HG03432 (cell line): ENCODE measurements around the gene SMARCA4.
"Not testable (repeated sequence)": the region's sequence is repeated elsewhere in the genome, so short reads cannot be mapped to it uniquely, and the experiment has no call there.

Experiments
- ATAC-seq: cut with Tn5 transposase; IDR thresholded peaks from one replicate; pipeline ENCODE4 v1.9.1; 2021; ENCODE audit warnings: mild to moderate bottlenecking, moderate library complexity; ENCODE audit not compliant: unreplicated experiment

The SMARCA4 gene

GRCh38 chr19:10928563-10929401 lies 32.0 kb upstream of the SMARCA4 start, which contains the start of the genes TIMM29 and YIPF2:
TIMM29 (plus strand) TSS chr19:10928811; CDS start chr19:10928823, 12 bp downstream.
YIPF2 (minus strand) TSS chr19:10928639; CDS start chr19:10928410, 229 bp downstream.
- peak; percentile 73 for ATAC-seq

DNA sequence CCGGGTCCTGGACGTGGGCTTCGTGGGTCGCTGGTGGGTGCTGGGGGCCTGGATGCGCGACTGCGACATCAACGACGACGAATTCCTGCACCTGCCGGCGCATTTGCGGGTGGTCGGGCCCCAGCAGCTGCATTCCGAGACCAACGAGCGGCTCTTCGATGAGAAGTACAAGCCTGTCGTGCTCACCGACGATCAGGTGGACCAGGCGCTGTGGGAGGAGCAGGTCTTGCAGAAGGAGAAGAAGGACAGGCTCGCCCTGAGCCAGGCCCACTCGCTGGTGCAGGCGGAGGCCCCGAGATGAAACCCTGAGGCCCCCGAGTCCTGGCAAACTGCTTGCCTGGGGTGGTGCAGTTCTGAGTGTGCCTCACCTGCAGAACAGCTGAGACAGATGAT lies 31.4 kb upstream of the SMARCA4 start:
- no peak for ATAC-seq

DNA sequence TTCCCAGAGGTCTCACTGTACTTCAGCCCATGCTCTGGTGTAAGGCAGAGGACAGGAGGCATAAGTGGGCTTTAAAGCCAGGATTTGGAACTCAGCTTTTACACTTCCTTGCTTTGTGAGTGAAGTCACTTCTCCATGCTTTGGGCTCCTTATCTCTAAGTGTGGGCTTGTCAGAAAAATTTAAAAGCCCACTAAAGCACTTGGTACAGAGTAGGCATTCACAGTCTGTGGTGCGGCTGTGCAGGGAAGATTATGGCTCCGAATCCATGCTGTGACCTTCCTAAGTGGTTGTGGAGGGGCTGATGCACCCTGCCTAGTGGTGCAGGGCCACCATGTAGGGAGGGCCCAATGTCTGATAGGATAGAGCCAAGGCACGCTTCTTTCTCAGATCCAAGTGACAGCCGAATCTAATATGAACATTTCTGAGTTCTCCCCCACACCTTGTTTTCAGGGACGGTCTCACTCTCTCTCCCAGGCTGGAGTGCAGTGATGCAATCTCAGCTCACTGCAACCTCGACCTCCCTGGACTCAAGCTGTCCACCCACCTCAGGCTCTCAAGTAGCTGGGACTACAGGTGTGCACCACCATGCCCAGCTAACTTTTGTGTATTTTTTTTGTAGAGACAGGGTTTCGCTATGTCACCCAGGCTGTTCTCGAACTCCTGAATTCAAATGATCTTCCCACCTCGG lies 25.3 kb upstream of the SMARCA4 start:
- no peak for ATAC-seq

- no peak for ATAC-seq
These were observed 24.2 kb upstream of the SMARCA4 start for GRCh38 chr19:10936661-10937084.

DNA sequence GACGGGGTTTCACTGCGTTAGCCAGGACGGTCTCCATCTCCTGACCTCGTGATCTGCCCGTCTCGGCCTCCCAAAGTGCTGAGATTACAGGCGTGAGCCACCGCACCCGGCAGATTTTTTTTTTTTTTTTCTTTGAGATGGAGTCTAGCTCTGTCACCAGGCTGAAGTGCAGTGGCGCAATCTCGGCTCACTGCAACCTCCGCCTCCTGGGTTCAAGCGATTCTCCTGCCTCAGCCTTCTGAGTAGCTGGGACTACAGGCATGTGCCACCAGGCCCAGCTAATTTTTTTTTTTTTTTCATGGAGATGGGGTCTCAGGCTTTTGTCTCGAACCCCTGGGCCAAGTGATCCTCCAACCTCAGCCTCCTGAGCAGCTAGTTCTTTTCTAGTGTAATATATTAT lies 19.2 kb upstream of the SMARCA4 start:
- not testable (repeated sequence) for ATAC-seq

GRCh38 chr19:10943412-10943811 lies 17.4 kb upstream of the SMARCA4 start:
- ATAC-seq, result not testable (repeated sequence)

DNA sequence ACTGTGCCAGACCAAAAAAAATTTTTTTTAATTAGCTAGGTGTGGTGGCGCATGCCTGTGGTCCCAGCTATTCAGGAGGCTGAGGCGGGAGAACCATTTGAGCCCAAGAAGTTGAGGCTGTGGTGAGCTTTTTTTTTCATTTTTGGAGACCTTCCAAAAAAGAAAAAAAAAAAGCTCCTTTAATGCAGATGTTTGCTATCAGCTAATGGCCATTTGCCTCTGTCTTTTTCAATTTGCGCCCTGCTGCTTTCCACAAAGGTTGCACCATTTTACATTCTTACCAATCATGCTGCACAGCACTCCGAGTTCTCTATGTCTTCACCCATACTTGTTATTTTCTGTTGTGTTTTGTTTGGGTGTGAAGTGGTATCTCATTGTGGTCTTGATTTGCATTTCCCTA lies 15.6 kb upstream of the SMARCA4 start:
- no peak for ATAC-seq

DNA sequence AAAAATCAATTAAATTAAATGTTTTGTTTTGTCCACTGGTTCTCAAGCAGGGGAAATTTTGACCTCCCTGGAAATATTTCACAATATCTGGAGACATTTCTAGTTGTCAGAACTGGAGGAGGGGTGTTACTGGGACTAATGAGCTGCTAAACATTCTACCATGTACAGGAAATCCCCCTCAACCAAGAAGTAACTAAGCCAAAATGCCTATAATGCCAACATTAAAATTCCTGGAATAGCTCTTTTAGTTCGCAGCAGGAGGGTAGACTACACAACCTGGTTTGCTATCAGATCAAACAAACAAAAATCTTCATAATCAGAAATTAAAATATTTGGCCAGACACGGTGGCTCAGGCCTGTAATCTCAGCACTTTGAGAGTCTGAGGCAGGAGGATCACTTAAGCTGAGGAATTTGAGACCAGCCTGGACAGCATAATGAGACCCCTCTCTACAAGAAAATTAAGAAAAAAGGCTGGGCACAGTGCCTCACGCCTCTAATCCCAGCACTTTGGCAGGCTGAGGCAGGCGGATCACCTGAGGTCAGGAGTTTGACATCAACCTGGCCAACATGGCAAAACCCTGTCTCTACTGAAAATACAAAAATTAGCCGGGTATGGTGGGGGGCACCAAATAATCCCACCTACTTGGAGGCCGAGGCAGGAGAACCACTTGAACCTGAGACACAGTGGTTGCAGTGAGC lies 13.7 kb upstream of the SMARCA4 start:
- ATAC-seq, result no peak

GRCh38 chr19:10952809-10953208 lies 8.0 kb upstream of the SMARCA4 start:
- ATAC-seq, result no peak

GRCh38 chr19:10959277-10959968 lies 1.4 kb upstream of the SMARCA4 start:
- ATAC-seq, result not testable (repeated sequence)

DNA sequence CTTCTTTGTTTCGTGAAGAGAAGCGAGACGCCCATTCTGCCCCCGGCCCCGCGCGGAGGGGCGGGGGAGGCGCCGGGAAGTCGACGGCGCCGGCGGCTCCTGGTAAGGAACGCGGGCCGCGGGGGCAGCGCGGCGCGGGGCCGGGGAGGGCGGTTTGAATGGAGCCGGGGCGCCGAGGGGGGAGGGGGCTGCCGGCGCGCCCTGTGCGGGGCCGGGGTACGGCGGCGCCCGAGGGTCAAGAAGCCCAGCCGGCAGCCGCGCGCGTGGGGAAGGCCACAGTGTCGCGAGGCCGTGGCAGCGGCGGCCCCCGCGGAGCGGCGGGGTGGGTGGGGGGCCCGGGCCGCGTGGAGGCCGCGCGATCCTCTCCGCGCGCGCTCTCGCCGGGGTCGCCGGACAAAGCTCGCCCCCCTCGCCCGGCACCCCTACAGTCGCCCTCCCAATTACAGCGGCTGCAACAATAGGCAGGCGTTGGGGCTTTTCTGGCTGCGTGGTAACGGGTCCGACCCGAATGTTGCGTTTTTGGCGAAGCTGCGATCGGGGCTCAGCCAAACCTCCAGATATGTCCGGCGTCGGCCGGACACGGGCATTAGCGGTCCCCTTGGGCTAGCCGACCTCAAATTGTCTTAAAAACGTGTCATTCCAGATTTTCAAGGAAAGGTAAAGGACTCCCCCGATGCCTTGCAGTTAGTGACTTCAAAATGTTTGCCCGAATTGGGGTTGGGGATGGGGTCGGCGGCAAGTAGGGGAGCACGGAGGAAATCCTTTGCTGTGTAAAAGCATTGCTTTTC lies 437 bp downstream of the SMARCA4 start:
- peak; percentile 47 for ATAC-seq

DNA sequence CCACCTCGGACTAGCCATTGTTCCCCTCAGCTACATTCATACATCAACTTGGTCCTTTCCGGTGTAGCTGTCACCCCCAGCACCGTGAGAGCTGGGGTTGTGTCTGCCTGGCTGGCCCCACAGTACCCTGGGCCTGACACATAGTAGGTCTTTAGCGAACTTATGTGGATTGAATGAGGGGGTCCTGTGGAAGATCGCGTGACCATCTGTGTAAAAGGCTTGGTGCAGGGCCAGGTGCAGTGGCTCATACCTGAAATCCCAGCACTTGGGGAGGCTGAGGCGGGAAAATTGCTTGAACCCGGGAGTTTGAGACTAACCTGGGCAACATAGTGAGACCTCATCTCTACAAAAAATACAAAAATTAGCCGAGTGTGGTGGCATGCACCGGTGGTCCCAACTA lies 2.0 kb downstream of the SMARCA4 start:
- no peak for ATAC-seq

- no peak for ATAC-seq
These were observed 3.0 kb downstream of the SMARCA4 start for GRCh38 chr19:10963865-10964264.

- ATAC-seq, result no peak
These were observed 4.1 kb downstream of the SMARCA4 start for GRCh38 chr19:10964903-10965302.

DNA sequence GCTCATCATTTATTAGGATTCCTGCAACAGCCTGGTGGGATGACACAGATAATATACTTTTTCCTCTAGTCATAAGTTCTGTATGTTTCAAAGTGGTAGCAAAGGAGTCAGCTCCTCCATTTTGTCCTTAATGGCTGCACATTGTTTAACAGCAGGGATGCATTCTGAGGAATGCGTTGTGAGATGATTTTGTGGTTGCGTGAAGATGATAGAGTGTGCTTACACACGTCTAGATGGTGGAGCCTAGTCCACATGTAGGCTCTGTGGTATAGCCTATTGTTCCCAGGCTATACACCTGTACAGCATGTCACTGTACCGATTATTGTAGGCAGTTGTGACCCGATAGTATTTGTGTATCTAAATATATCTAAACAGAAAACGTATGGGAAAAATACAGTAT lies 4.6 kb downstream of the SMARCA4 start:
- ATAC-seq, result no peak

- ATAC-seq, result no peak
These were observed 6.0 kb downstream of the SMARCA4 start for GRCh38 chr19:10966809-10967208.

- ATAC-seq, result no peak
These were observed 7.8 kb downstream of the SMARCA4 start for GRCh38 chr19:10968527-10969135.

DNA sequence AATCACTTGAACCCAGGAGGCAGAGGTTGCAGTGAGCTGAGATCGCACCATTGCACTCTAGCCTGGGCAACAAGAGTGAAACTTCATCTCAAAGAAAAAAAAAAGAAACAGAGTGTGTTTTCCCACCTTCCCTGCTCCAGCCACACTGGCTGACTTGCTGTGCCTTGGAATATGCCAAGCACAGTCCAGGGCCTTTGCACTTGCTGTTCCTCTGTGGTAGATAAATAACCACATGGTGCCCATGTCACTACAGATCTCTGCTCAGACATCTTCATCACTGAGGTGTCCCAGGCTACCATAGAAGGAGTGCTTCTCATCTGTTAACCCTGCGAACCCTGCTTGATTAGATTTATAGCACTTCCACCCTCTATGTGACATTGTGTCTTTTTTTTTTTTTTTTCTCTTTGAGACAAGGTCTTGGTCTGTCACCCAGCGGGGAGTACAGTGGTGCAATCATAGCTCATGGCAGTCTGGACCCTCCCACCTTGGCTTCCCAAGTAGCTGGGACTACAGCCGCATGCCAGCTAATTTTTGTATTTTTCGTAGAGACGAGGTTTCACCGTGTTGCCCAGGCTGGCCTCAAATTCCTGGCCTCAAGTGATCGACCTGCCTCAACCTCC lies 10.4 kb downstream of the SMARCA4 start:
- ATAC-seq, result no peak
